Neural crest cell (in vitro differentiated cells): ENCODE results near the gene RASGRP3. TPM values are rescaled to one million over a fixed set of nuclear protein-coding genes. Genes with fewer than 3 reads are reported as not detected.

Source experiments
- total RNA-seq: library from RNA; stranded (reverse); gene quantifications from 2 replicates; pipeline ENCODE4 v1.2.1, GENCODE V29; 2021

The RASGRP3 gene
- total RNA-seq, 1 donor from 2014 or later, result 0.07 TPM

Other genes starting within 250 kb of the RASGRP3 start
- gene FAM98A, start 122.7 kb downstream of the RASGRP3 start, total RNA-seq, result 41.7 and 51.5 TPM in 2 replicates